Renal pelvis (tissue), 12 donors: ENCODE measurements around the gene ZFX. TPM values are rescaled to one million over a fixed set of nuclear protein-coding genes. Genes with fewer than 3 reads are reported as not detected.
"Not testable (repeated sequence)": the region's sequence is repeated elsewhere in the genome, so short reads cannot be mapped to it uniquely, and the experiment has no call there.

Experiments used
- DNase-seq: peaks from one replicate; pipeline ENCODE4 v3.0.0-alpha.2; 2013
- long read RNA-seq, 16 experiments: transcript quantifications; one replicate each; lab custom pipeline, GENCODE V29; 2026
- polyA plus RNA-seq, 3 donors: library from polyadenylated mRNA; unstranded; fragments of 120-200 nt; gene quantifications; one replicate each; pipeline ENCODE4 v1.2.1, GENCODE V29; 2013; ENCODE audit not compliant: insufficient read length in 3 of 3

The ZFX gene
- polyA plus RNA-seq, result 10 to 100 TPM; 25.5 to 48.7 (median 29.9) TPM
- long read RNA-seq, donor 1, result 0 reads
- long read RNA-seq, donor 2, partial matches to known transcripts, result 0 of 1 reads
- long read RNA-seq, donor 2, other reads (novel, unspliced or antisense), result 0 of 1 reads
- long read RNA-seq, donor 3, result 0 reads
- long read RNA-seq, donor 4, result 0 reads
- long read RNA-seq, donor 5, result 0 reads
- long read RNA-seq, donor 6, partial matches to known transcripts, result 6 of 6 reads
- long read RNA-seq, donor 6, other reads (novel, unspliced or antisense), result 0 of 6 reads
- long read RNA-seq, donor 7, full-length matches to known transcripts, result 2 of 2 reads
- long read RNA-seq, donor 7, partial matches to known transcripts, result 0 of 2 reads
- long read RNA-seq, donor 7, other reads (novel, unspliced or antisense), result 0 of 2 reads
- long read RNA-seq, donor 8, partial matches to known transcripts, result 0 of 1 reads
- long read RNA-seq, donor 8, other reads (novel, unspliced or antisense), result 0 of 1 reads
- long read RNA-seq, donor 9, result 0 reads
- long read RNA-seq, donor 10, result 0 reads
- long read RNA-seq, donor 11, partial matches to known transcripts, result 0 of 1 reads
- long read RNA-seq, donor 11, other reads (novel, unspliced or antisense), result 0 of 1 reads
- long read RNA-seq, donor 12, result 0 reads
- long read RNA-seq, donor 13, result 0 reads
- long read RNA-seq, donor 14, full-length matches to known transcripts, result 1 of 7 reads
- long read RNA-seq, donor 14, partial matches to known transcripts, result 6 of 7 reads
- long read RNA-seq, donor 14, other reads (novel, unspliced or antisense), result 0 of 7 reads
- long read RNA-seq, donor 15, result 0 reads
- long read RNA-seq, donor 16, partial matches to known transcripts, result 0 of 1 reads
- long read RNA-seq, donor 16, other reads (novel, unspliced or antisense), result 0 of 1 reads

GRCh38 chrX:24149351-24150050 is at the start of gene ZFX:
ZFX (plus strand) TSS chrX:24149729; CDS start chrX:24172743, 23,014 bp downstream.
- DNase-seq, result no peak

DNA sequence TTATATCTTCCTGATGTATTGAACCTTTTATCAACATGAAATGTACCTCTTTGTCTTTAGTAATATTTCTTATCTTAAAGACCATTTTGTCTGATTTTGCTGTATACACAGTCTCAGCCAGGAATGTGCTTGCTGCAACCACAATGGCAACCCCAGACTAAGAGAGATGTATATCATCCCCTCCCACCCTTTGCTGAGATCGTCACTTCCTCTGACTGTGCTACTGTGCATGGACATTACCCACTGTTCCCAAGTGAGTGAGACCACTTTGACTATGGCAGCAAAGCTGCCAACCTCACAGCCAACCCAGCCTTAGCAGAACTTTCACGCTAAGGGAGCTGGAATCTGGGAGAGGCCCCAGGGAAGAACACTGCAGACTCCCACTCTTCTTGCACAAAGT is 48.8 kb upstream of the ZFX start:
- DNase-seq, result no peak

DNA sequence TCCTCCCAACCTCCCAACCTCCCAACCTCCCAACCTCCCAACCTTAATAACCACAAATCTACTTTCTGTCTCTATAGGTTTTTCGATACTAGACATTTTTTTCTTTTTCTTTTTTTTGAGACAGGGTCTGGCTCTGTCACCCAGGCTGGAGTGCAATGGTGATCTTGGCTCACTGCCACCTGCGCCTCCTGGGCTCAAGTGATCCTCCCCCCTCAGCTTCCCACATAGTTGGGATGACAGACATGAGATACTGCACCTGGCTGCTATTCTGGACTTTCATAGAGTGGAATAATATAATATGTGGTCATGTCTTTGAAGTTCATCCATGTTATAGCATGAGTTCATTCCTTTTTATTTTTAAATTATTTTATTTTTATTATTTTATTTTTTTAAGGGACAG is 39.5 kb upstream of the ZFX start:
- DNase-seq, result peak; percentile 48

DNA sequence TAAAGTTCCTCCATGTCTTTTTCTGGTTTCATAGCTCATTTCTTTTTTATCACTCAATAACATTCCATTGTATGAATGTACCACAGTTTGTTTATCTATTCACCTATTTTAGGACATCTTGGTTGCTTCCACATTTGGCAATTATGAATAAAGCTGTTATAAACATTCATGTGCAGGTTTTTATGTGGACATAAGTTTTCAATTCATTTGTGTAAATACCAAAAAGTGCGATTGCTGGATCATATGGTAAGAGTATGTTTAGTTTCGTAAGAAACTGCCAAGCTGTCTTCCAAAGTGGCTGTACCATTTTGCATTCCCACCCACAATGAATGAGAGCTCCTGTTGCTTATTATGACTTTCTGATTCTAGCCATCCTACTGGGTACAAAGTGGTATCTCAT is 36.3 kb upstream of the ZFX start:
- DNase-seq, result no peak

DNA sequence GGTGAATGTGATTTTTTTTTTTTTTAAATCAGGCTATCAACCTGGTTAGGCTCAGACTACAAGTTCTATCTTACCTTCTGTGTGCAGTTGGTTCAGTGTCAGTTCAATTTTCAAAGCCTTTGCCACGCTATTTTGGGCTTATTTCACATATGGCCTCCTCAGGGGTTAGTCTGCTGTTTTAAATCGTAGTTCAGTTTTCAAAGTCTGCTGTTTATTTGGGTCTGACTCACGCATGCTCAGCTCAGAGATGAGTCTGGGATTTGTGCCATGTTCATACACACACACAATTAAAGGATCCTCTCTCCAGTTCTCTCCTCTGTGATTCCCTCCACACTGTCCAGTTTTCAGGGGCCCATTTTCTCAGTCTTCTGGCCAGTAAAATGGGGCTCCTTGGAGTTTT is 32.3 kb upstream of the ZFX start:
- no peak for DNase-seq

DNA sequence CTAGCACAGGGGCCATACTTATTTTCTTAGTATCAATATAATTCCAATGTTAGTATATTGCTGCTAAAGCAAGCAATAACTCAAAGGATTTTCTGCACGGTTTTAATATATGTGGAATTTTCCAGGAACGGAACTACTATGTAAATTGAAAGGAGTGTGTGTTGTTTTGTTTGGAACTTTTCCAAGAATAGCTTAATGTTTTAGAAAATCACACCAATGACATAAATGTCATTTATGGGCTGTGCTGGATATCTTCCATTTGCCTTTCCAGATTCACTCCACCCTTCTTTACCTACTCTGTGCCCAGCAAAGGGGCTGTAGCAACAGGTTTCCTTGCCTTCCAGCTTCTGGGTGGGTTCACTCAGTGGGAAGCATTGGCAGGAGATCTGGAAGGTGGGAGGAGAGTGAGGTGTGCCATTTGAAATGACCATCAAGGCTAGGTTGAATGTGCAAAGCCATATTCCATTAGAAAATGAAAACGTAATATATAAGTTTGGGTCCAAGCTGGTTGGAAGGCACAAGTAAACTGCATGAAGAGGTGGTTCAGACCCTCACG is 25.2 kb upstream of the ZFX start:
- no peak for DNase-seq

DNA sequence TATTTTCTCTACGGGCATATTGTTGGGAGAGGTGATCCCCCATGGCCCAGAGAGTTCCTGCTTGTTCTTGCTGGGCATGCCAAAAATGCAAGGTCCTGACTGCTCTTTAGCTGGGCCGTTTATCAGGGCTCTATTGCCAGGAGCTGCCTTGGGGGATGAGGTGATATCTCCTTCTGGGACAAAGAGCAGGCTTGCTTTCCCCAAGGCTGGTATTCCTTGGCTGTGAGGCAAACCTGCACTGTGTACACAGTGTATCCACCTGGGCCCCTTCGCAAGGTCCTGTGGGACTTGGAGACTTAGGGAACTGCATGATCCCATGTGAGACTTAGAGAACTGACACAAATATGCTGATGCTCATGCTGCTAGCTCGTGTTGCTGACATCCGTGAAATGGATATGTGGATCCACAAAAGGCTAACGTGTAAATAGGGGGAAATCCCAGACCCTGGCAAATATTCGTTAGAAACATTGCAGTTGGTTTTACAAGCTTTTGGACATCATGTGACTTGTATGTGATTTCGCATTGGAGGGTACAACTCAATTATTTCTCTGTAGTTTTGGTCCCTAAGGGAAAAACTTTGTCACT is 24.4 kb upstream of the ZFX start:
- no peak for DNase-seq

GRCh38 chrX:24131476-24131875 is 18.1 kb upstream of the ZFX start:
- DNase-seq, result no peak

- DNase-seq, result no peak
Measured at GRCh38 chrX:24133312-24133711, 16.2 kb upstream of the ZFX start.

GRCh38 chrX:24135768-24136167 is 13.8 kb upstream of the ZFX start:
- not testable (repeated sequence) for DNase-seq

- no peak for DNase-seq
Measured at GRCh38 chrX:24137192-24137591, 12.3 kb upstream of the ZFX start.

DNA sequence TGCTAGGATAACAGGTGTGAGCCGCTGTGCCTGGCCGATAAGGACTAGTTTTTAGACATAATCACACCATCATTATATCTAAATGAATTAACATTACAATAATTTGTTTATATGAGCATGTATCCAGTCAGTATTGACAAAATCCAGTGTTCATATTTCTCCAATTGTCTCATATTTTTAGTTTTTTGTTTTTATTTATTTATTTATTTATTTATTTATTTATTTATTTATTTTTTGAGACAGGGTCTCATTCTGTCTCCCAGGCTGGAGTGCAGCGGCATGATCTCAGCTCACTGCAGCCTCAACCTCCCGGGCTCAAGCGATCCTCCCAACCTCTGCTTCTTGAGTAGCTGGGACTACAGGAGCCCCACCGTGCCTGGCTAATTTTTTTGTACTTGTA is 5.5 kb upstream of the ZFX start:
- DNase-seq, result not testable (repeated sequence)

GRCh38 chrX:24144528-24144927 is 5.0 kb upstream of the ZFX start:
- DNase-seq, result no peak

GRCh38 chrX:24145303-24146186 is 4.0 kb upstream of the ZFX start:
- no peak for DNase-seq

DNA sequence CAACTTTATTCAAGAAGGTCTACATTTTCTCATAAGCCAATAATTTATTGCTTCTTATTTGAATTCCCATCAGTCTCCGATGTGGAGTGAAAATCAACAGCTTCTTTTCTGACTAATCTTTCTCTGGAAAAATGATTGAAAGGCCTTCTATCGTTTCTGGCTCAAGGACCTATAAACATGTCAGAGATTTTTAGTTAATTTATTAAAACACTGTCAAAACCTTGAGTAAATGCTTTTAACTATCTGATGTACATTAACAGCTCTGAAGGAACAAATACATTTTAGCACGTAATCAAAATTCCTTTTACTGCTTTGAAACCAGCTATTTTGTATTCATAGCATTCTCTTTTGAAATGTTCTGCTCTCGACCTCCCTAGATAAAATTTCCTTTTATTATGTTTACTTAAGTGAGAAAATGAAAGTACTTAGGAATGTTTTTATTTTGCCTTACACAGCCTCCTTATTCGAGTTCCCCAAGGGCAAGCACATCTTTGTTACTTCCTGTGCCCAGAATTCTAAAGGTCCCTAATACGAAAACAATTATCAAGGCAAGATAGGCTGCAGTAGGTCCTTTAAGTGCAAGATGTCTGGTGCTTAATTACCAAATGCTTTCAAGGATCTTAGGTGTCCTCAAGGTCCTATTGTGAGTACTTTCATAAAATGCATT is 3.1 kb upstream of the ZFX start:
- DNase-seq, result no peak

DNA sequence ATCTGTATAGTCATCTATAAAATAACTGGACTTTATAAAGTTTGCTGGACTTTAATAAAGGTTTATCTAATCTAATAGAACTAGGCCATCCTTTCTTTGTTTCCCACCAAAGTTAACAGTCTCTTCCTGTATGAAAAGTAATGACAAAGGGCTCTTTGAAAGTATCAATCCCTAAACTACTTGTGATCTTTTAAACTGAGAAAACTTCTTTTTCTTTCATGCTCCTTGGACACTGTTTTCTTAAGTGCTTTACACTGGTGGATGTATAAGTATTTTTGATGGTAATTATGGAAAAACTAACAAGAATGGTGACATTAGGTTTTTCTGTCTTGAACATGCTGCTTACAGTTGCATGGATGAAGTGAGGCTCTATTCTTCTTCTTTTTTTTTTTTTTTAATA is 2.4 kb upstream of the ZFX start:
- no peak for DNase-seq

DNA sequence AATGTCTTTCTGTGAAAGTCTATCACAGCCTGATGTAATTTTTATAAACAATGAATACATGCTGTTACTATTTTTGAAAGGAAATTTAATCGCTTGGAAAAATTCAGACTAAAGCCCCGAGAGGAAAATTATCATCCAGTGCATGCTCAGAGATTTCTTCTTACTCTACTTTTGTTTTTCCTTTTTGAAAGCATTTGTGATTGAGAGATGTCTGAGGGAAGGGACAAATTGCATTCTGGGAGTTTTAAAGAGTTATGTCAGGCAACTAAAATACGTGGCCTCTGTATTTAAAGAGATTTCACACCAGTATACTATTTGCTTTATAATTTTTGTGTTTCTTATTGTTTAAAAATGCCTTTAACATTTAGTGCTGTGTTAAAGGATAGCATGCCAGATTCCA is 1.4 kb upstream of the ZFX start:
- DNase-seq, result no peak

DNA sequence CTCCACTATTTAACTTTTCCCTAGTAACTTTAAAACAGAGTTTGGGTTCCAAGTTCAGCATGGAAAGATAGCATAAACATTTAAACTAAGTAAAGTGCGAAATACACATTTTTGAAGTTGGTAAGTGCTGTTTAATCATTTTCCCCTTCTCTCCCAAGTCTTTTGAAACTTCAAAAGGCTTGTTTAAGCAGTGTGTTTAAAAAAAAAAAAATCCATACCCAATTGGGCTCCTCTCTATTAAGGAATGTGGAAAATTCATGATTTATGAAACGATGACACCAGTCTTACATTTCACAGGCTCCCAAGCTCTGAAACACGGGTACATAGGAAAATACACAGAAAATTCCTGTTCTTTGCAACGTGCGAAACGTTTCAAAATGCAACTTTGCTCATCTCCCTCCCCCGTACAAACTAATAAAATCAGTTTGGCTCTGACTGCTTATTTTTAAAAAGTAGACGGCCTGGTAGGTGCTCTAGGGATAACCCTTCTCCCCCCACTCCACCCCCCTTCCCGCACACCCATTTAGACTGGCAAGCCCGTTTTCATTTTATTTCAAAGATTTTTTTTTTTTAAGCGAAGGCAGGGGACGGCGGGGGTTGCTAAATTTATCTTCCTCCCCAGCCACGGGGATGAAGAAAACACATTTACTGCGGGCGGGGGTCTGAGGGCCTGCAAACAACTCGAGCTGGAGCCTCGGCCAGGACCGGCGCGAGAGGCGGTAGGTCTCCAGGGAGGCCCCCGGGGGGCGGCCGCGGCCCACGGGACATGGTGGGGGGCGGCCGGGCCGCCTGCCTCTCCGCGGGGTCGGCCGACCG is 786 bp upstream of the ZFX start:
- peak; percentile 62 for DNase-seq
